Hypothalamus (tissue), 51 donors: ENCODE data around the gene MAP3K4.
A peak's percentile ranks its signal among the peaks of the same experiment; 100 is the strongest.
"Not testable (repeated sequence)": the region's sequence is repeated elsewhere in the genome, so short reads cannot be mapped to it uniquely, and the experiment has no call there.

Experiments used
- DNase-seq, 51 donors: peaks; one replicate each; lab custom pipeline; 2025; lab: John Stamatoyannopoulos, UW

Gene MAP3K4

DNA sequence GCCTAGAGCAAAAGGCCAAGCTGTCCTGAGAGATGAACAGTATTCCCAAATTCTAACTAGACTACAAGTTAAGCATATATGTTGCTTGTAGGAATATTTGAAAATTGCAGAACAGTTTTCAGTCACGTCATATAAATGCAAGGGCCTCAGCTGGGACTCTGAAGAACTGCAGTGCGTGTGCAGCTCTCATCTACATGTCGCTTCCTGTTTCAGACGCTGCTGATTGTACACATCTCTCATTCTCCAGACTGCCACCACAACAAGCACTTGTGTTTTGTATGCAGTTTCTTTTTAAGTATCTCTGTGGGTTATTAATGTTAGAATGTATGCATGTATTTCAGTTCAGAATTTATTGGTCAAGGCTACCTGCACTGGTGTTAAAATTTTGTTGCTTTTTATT lies 119.7 kb downstream of the MAP3K4 start:
- no peak for DNase-seq

GRCh38 chr6:161115468-161115867 lies 123.9 kb downstream of the MAP3K4 start:
- no peak for DNase-seq

DNA sequence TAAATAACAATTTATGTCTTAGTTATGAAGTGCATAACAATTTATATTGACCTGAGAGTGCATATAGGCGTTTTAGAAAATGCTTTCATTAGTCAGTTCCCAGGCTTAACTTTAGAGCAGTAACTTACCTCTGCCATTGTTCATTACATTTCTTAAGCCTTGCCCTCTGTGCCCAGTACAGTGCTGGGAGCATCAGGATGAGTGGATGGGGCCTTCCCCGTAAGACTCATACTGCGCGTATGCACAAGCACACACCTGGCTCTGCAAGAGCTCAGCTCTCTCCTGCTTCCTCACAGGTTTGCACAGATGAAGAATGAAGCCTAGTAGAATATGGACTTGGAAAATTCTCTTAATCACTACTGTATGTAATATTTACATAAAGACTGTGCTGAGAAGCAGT lies 125.0 kb downstream of the MAP3K4 start:
- no peak for DNase-seq

GRCh38 chr6:161117308-161117707 lies 125.7 kb downstream of the MAP3K4 start:
- no peak for DNase-seq

- no peak for DNase-seq
These were observed 126.4 kb downstream of the MAP3K4 start for GRCh38 chr6:161117942-161118341.

GRCh38 chr6:161123319-161123718 lies 131.8 kb downstream of the MAP3K4 start:
- not testable (repeated sequence) for DNase-seq

DNA sequence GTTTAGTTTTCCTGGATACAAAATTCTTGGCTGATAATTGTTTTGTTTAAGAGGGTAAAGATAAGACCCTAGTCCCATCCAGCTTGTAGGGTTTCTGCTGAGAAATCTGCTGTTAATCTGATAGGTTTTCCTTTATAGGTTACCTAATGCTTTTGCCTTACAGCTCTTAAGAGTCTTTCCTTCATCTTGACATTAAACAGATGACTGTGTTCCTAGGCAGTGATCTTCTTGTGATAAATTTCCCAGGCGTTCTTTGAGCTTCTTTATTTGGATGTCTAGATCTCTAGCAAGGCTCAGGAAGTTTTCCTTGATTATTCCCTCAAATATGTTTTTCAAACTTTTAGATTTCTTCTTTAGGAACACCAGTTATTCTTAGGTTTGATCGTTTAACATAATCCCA lies 134.0 kb downstream of the MAP3K4 start:
- DNase-seq, result no peak

DNA sequence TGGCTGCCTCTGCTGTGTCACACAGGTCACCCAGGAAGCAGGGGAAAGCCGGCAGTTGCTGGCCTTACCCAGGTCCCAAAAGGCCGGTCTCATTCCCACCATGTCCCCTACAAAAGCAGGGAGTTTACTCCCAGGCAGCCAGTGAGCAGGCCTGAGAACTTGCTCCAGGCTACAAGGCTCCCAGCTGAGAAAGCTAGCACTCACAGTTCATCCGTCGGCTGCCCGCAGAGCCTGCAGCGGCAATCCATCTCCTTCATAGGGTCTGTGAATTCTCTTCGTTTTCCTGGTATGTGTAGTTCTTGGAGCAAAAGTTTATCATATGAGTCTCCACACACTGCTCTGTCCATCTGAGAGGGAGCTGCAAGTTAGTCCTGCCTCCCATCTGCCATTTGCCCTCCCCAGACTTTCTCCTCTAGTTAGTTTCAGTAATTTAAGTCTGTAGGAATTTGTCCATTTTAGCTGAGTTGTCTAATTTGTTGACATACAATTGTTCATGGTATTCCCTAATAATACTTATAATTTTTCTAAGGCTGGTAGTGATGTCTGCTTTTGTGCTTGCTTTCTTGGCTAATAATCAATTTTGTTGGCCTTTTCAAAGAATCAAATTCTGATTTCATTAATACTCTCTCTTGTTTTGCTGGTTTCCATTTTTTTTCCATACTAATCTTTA lies 135.6 kb downstream of the MAP3K4 start:
- DNase-seq, result no peak

DNA sequence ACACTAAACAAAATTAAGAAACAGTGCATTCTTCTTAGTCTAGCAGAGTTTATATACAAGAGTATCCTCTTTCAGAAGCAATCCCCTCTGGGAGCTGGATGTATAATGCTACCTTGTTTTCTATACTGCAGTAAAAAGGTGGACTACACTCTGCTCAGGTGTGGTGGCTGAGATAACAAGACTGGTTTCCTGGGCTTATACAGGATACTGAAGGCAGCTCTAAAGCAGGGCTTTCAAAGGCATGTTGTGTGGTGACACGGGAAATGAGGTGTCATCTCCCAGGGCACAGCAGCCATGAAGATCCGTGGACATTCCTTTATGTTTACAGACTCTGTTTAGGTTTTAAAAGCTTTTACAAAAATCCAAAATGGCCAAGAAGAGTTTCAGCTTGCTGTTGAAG lies 136.7 kb downstream of the MAP3K4 start:
- DNase-seq, result no peak

DNA sequence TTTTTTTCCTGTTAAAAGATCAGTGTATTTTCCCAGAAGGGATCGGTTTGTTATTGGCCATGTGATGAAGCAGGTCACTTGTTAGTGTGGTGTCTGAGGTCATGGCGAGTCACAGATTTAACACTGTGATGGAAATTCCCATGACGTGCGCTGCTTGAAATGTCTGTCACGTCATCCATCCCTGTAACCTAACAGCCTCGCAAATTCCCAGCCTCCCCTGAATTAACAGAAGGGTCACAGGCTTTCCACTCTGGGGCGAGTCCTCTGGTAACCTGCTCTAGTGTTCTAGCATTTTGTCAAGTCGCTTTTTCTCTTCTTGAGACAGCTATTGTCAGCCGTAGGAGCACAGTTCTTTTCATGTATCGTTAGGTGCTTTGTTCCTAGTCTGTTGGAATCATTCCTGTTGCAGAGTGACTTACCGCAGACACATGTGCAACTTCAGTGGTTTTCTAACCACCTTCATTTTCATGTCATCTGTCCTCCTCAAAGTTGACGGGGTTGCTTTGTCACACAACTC lies 137.2 kb downstream of the MAP3K4 start:
- DNase-seq, result no peak

DNA sequence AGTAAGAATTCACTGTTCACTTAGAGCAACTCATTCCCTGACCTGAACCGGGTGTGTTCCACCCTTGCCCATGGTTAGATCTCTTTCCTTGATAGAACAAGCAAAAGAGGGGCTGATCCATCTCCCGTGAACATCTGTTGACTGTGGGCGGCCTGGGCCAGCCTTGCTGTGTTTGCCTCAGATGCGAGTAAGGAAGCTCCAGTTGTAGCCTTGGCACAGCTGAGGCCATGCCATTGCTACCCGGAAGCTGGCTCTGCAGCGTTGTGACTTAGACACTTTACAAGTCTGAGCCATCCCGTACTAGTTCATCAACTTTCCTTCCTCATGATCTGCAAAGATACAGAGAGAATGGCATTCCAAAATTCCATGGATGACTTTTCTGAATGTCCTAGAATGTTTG lies 139.0 kb downstream of the MAP3K4 start:
- DNase-seq, result no peak

- DNase-seq, result no peak
These were observed 139.6 kb downstream of the MAP3K4 start for GRCh38 chr6:161130967-161131766.

DNA sequence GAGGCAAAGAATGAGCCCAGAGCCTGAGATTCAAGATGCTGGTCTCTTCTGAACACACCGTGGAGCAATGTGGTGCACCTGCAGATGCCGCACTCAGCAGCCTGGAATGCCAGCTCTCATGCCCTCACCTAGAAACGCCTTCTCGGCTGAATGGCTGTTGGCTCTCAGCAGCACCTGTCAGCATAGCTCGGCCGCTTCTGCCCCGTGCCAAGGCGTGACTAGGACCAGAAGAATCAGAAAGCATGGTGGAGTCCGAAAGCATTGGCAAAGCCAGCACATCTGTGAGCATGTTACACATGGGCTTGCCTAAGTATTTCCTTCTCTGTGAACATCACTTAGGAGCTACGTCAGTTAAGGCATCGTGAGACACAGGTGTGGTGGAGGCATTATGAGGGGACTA lies 140.8 kb downstream of the MAP3K4 start:
- DNase-seq, result no peak

DNA sequence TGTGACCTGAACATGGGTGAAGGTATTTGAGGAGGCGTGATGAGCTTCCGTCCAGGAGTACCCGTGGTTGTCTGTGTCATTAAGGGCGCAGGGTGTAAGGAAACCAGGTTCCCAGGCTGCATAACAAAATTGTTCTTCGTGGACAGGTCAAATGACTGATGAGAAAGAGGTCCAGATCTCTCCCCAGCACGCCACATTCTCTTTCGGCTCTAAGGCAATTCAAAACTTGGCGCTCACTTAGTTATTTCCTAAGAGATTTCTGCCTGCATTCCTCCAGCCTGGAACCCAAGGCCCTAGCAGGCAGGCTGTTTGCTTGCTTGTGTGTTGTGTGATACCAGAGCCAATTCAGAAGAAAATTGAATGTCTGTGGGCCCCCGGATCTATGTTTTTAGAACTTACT lies 142.4 kb downstream of the MAP3K4 start:
- no peak for DNase-seq

- DNase-seq, result no peak
These were observed 143.2 kb downstream of the MAP3K4 start for GRCh38 chr6:161134550-161135298.

GRCh38 chr6:161135695-161136591 lies 144.4 kb downstream of the MAP3K4 start:
- DNase-seq, result peak in 2 of 51 donors; percentile 19 to 52

DNA sequence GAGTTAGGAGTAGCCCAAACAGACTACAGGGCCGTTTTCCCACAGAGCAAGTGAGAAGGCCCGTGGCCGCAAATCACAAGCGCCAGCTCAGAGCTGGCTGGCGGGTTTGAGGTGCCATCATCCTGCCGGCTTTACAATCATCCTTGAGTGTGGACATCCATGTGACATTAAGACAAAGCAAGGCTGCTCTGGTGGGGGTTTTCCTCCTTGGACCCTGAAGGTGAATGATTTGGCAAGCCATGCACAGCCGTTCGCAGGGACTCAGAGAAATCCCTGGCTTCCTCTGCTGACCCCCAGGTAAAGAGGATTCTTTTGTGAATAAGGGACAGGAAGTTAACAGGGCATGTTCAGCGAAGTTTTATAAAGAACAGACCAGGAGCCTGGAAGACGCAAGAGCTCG lies 145.1 kb downstream of the MAP3K4 start:
- no peak for DNase-seq

GRCh38 chr6:161137320-161137719 lies 145.8 kb downstream of the MAP3K4 start:
- DNase-seq, result no peak

DNA sequence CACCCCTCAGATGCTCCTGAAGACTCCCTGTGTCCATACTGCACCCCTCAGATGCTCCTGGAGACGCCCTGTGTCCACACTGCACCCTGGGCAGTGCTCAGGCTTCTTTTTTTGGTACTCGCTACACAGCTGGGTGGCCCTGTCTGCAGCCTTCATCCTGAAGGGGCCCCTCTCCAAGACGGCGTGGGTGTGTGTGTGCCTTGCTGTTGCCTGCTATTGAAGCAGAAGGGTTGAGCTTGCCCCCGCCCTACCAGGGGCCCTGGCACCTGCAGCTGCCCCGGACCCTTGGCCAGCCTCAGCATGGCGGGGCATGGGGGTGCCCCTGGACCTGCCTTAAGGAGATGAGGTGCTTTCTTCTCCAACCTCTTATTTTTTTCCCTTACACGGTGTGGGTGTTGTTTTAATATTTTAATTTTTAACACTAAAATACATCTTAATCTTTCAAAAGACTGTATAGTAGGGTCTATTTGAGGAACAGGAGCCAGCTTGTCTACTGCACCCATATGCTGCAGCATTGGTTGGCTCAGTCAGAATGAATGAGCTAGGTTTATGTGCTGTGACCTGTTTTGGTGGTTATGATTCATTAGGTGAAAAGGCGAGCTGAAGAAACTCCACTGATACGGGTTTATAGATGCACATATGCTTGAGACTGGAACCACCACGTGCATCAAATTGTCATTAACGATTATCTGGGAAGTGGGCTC lies 146.4 kb downstream of the MAP3K4 start:
- no peak for DNase-seq
